Gastrocnemius medialis (tissue), 4 donors: ENCODE data around the gene CHCHD5.

Experiments
- CTCF ChIP-seq, 5 experiments: fragments of 450-650 bp in 3 of 5; fragments of 200-600 bp in 2 of 5; sonication (generic) in 2 of 5; IDR thresholded peaks in 4 of 5; conservative IDR thresholded peaks in 1 of 5; 1 replicate in 4 of 5; 2 replicates in 1 of 5; pipeline ENCODE4 v1.5.1; 2016 to 2019; ENCODE audit warnings: antibody characterized with exemption in 5 of 5, mild to moderate bottlenecking in 3 of 5, moderate library complexity in 3 of 5
- POLR2A ChIP-seq, 2 donors: fragments of 450-650 bp; IDR thresholded peaks; one replicate each; pipeline ENCODE4 v1.6.1; 2017; ENCODE audit warnings: antibody characterized with exemption in 2 of 2, mild to moderate bottlenecking in 2 of 2, moderate library complexity in 2 of 2

GRCh38 chr2:112539306-112539705, 45.1 kb upstream of the CHCHD5 start:
- TF ChIP-seq CTCF (IDR thresholded peaks at IDR 0.05 in 4 of 5, conservative IDR thresholded peaks at IDR 0.05 in 1 of 5) (no peak), POLR2A (IDR thresholded peaks at IDR 0.05) (no peak)
